Esophagus muscularis mucosa (tissue), 4 donors: Measurements from ENCODE around the gene CD300LF. TPM values are rescaled to one million over a fixed set of nuclear protein-coding genes. Genes with fewer than 3 reads are reported as not detected.

Experiments
- DNase-seq: peaks from one replicate; pipeline ENCODE4 v3.0.0-alpha.2; 2017; ENCODE audit errors: extremely low spot score
- H3K27ac ChIP-seq, 4 donors: fragments of 200-600 bp; sonication (generic); replicated peaks in 1 of 4; 1 replicate in 3 of 4; 2 replicates in 1 of 4; pipeline ENCODE4 v1.5.1; 2016 to 2019; ENCODE audit warnings: mild to moderate bottlenecking in 1 of 4
- H3K27me3 ChIP-seq, 4 donors: fragments of 200-600 bp; sonication (generic); one replicate each; pipeline versions ENCODE4 v1.5.1 to v1.6.0; 2016 to 2019
- H3K36me3 ChIP-seq, 4 donors: fragments of 200-600 bp; sonication (generic); one replicate each; pipeline ENCODE4 v1.5.1; 2016 to 2019
- H3K4me1 ChIP-seq, 4 donors: fragments of 200-600 bp; sonication (generic); one replicate each; pipeline ENCODE4 v1.5.1; 2016 to 2019
- H3K4me3 ChIP-seq, 4 donors: fragments of 200-600 bp; sonication (generic); 1 replicate in 2 of 4; 2 replicates in 2 of 4; pipeline ENCODE4 v1.5.1; 2016 to 2019; ENCODE audit warnings: mild to moderate bottlenecking in 4 of 4, moderate library complexity in 1 of 4
- H3K9me3 ChIP-seq, 4 donors: fragments of 200-600 bp; sonication (generic); 1 replicate in 3 of 4; 2 replicates in 1 of 4; pipeline ENCODE4 v1.5.1; 2016 to 2019
- CTCF ChIP-seq, 3 experiments: fragments of 200-600 bp in 2 of 3; fragments of 450-650 bp in 1 of 3; sonication (generic) in 2 of 3; IDR thresholded peaks; one replicate each; pipeline ENCODE4 v1.5.1; 2017 to 2019; ENCODE audit warnings: antibody characterized with exemption in 3 of 3, mild to moderate bottlenecking in 2 of 3, moderate library complexity in 1 of 3
- EP300 ChIP-seq: sonication (generic); formaldehyde crosslinking; IDR thresholded peaks from one replicate; pipeline ENCODE4 v1.6.1; 2017; ENCODE audit warnings: antibody characterized with exemption
- POLR2A ChIP-seq: fragments of 450-650 bp; IDR thresholded peaks from one replicate; pipeline ENCODE4 v1.6.1; 2017; ENCODE audit warnings: antibody characterized with exemption, moderate library complexity, mild to moderate bottlenecking, low read depth
- POLR2AphosphoS5 ChIP-seq, 2 donors: sonication (generic); formaldehyde crosslinking; IDR thresholded peaks; one replicate each; pipeline ENCODE4 v1.6.1; 2017; ENCODE audit warnings: antibody characterized with exemption in 2 of 2
- WGBS: methylation state at CpG from one replicate; pipeline ENCODE4 v1.1.5; 2018; 5-methylcytosine and 5-hydroxymethylcytosine counted together
- intact Hi-C: fragments of 100-400 bp; cut with DNase I; formaldehyde crosslinking; loops from one replicate; pipeline ENCODE4 v1.15.1; 2023
- total RNA-seq, 4 donors: library from RNA; depleted of rRNA; stranded (reverse); fragments of >200 nt; gene quantifications; one replicate each; pipeline versions ENCODE4 v1.1.0 to v1.2.1, GENCODE V29; 2016

CD300LF gene
- total RNA-seq, 4 donors from 2014 or later, result 0.26 to 0.99 (median 0.42) TPM; not detected in 1

- no peaks in the 10 kb centered on the region for H3K9me3 ChIP-seq
- no peak overlapping the region for H3K4me3 ChIP-seq
- no peaks in the 10 kb centered on the region for H3K4me1 ChIP-seq
- 86% methylated on average over 8 of the region's 15 CpGs for WGBS
- intact Hi-C loops, result no loop called here
- no peak overlapping the region for H3K27ac ChIP-seq
- no peaks in the 10 kb centered on the region for H3K36me3 ChIP-seq
- DNase-seq, result no peak
- TF ChIP-seq CTCF (IDR thresholded peaks at IDR 0.05) (no peak), EP300 (no peak), POLR2AphosphoS5 (IDR thresholded peaks at IDR 0.05) (no peak), POLR2A (no peak)
- H3K27me3 ChIP-seq, result peaks cover 0 to 47% (median 6%) of the 10 kb centered on the region in 4 donors
Observed at GRCh38 chr17:74729866-74730265, 17.1 kb upstream of the CD300LF start.

- intact Hi-C loops, result no loop called here
- WGBS, result 81% methylated on average over 3 of the region's 5 CpGs
Observed at GRCh38 chr17:74729368-74729767, 16.6 kb upstream of the CD300LF start.

GRCh38 chr17:74728702-74729075 lies 16.0 kb upstream of the CD300LF start:
- DNase-seq, result no peak
- no peak for TF ChIP-seq EP300
- no peak for TF ChIP-seq POLR2A
- no peak for TF ChIP-seq CTCF (IDR thresholded peaks at IDR 0.05)
- no peak for TF ChIP-seq POLR2AphosphoS5 (IDR thresholded peaks at IDR 0.05)
- no peaks in the 10 kb centered on the region for H3K36me3 ChIP-seq
- no peaks in the 10 kb centered on the region for H3K4me1 ChIP-seq
- H3K4me3 ChIP-seq, result no peak overlapping the region
- H3K27ac ChIP-seq, result no peak overlapping the region
- peaks cover 0 to 47% (median 6%) of the 10 kb centered on the region in 4 donors for H3K27me3 ChIP-seq
- intact Hi-C loops, result no loop called here
- no peaks in the 10 kb centered on the region for H3K9me3 ChIP-seq
- 86% methylated on average over 3 of the region's 3 CpGs for WGBS

More at GRCh38 chr17:74729368-74729767, 16.6 kb upstream of the CD300LF start:
- TF ChIP-seq POLR2A, result no peak
- TF ChIP-seq CTCF (IDR thresholded peaks at IDR 0.05), result no peak
- no peak for TF ChIP-seq EP300
- TF ChIP-seq POLR2AphosphoS5 (IDR thresholded peaks at IDR 0.05), result no peak
- no peak overlapping the region for H3K27ac ChIP-seq
- H3K27me3 ChIP-seq, result peaks cover 0 to 47% (median 6%) of the 10 kb centered on the region in 4 donors
- H3K36me3 ChIP-seq, result no peaks in the 10 kb centered on the region
- H3K9me3 ChIP-seq, result no peaks in the 10 kb centered on the region
- no peaks in the 10 kb centered on the region for H3K4me1 ChIP-seq
- no peak overlapping the region for H3K4me3 ChIP-seq
- no peak for DNase-seq

- Histone ChIP-seq H3K4me1 (no peaks in the 10 kb centered on the region), H3K36me3 (no peaks in the 10 kb centered on the region), H3K27me3 (peaks cover 0 to 41% (median 6%) of the 10 kb centered on the region in 4 donors), H3K4me3 (no peak overlapping the region), H3K9me3 (no peaks in the 10 kb centered on the region), H3K27ac (no peak overlapping the region)
- WGBS, result 96% methylated on average over 3 of the region's 3 CpGs
- TF ChIP-seq POLR2A, result no peak
- TF ChIP-seq EP300, result no peak
- TF ChIP-seq CTCF (IDR thresholded peaks at IDR 0.05), result no peak
- no peak for TF ChIP-seq POLR2AphosphoS5 (IDR thresholded peaks at IDR 0.05)
- intact Hi-C loops, result no loop called here
- DNase-seq, result no peak
Observed at GRCh38 chr17:74728033-74728701, 15.4 kb upstream of the CD300LF start.

GRCh38 chr17:74725111-74725510 lies 12.4 kb upstream of the CD300LF start:
- Histone ChIP-seq H3K27ac (no peak overlapping the region), H3K4me3 (no peak overlapping the region), H3K36me3 (no peaks in the 10 kb centered on the region), H3K9me3 (no peaks in the 10 kb centered on the region), H3K27me3 (peaks cover 0 to 27% (median 0%) of the 10 kb centered on the region in 4 donors), H3K4me1 (no peaks in the 10 kb centered on the region)
- TF ChIP-seq CTCF (IDR thresholded peaks at IDR 0.05), result no peak
- TF ChIP-seq POLR2AphosphoS5 (IDR thresholded peaks at IDR 0.05), result no peak
- no peak for TF ChIP-seq POLR2A
- no peak for TF ChIP-seq EP300
- no peak for DNase-seq
- intact Hi-C loops, result no loop called here
- WGBS, result 92% methylated on average over 2 of the region's 3 CpGs
